DND-41 (cell line): Measurements from ENCODE around the gene SRD5A1.

Experiments used
- EZH2 ChIP-seq: IDR thresholded peaks from 3 replicates; pipeline ENCODE4 v1.6.1; 2012; ENCODE audit warnings: borderline replicate concordance, low read depth, mild to moderate bottlenecking, moderate library complexity, low read length, inconsistent platforms; ENCODE audit not compliant: severe bottlenecking
- TF ChIP-seq, protein P1 (sequence below): IDR thresholded peaks from 2 replicates; pipeline ENCODE4 v1.5.1; 2012; ENCODE audit warnings: borderline replicate concordance, low read length, moderate library complexity, mild to moderate bottlenecking; ENCODE audit not compliant: poor library complexity, severe bottlenecking; ENCODE audit errors: extremely low read depth

DNA sequence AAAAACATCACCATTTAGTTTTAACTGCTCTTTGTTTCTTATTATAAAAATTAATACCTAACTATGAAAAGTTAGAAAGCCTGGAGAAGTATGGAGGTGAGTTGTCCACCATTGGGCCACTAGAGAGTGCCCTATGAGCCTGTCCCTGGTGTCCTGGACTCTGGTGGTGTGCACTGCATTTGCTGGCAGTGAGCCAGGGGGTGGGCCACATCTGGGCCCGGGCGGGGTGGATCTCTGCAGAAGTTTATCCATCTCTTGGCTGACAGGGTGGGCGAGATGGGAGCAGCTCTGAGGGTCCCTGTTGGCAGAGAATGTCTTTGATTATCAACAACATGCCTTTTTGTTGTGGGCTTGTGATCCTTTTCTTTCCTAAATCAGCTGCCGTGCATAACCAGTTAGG, 88.2 kb downstream of the SRD5A1 start:
- TF ChIP-seq, protein P1, sequence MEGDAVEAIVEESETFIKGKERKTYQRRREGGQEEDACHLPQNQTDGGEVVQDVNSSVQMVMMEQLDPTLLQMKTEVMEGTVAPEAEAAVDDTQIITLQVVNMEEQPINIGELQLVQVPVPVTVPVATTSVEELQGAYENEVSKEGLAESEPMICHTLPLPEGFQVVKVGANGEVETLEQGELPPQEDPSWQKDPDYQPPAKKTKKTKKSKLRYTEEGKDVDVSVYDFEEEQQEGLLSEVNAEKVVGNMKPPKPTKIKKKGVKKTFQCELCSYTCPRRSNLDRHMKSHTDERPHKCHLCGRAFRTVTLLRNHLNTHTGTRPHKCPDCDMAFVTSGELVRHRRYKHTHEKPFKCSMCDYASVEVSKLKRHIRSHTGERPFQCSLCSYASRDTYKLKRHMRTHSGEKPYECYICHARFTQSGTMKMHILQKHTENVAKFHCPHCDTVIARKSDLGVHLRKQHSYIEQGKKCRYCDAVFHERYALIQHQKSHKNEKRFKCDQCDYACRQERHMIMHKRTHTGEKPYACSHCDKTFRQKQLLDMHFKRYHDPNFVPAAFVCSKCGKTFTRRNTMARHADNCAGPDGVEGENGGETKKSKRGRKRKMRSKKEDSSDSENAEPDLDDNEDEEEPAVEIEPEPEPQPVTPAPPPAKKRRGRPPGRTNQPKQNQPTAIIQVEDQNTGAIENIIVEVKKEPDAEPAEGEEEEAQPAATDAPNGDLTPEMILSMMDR: no peak
- TF ChIP-seq EZH2: no peak
